Neural progenitor cell (in vitro differentiated cells): Measurements from ENCODE around the gene VPS41. TPM values are rescaled to one million over a fixed set of nuclear protein-coding genes. Genes with fewer than 3 reads are reported as not detected.
A peak's percentile ranks its signal among the peaks of the same experiment; 100 is the strongest.

Experiments used
- DNase-seq: peaks from one replicate; pipeline ENCODE4 v3.0.0-alpha.2; 2016; ENCODE audit warnings: low spot score
- H2AFZ ChIP-seq: fragments of 200-600 bp; sonication (generic); replicated peaks from 2 replicates; pipeline ENCODE4 v1.6.1; 2016; ENCODE audit warnings: antibody characterized with exemption
- H3F3A ChIP-seq: fragments of 200-600 bp; sonication (generic); 2 replicates; pipeline ENCODE4 v1.6.1; 2016; ENCODE audit warnings: antibody characterized with exemption, low read depth
- H3K27ac ChIP-seq: fragments of 200-600 bp; sonication (generic); 2 replicates; pipeline ENCODE4 v1.5.1; 2016; ENCODE audit warnings: mild to moderate bottlenecking
- H3K27me3 ChIP-seq: fragments of 200-600 bp; sonication (generic); 2 replicates; pipeline ENCODE4 v1.6.1; 2016; ENCODE audit warnings: mild to moderate bottlenecking, moderate library complexity
- H3K36me3 ChIP-seq: fragments of 200-600 bp; sonication (generic); 2 replicates; pipeline ENCODE4 v1.5.1; 2016
- H3K4me1 ChIP-seq: fragments of 200-600 bp; sonication (generic); 2 replicates; pipeline ENCODE4 v1.6.1; 2016; ENCODE audit warnings: mixed run types
- H3K4me2 ChIP-seq: fragments of 200-600 bp; sonication (generic); 2 replicates; pipeline ENCODE4 v1.6.1; 2016
- H3K4me3 ChIP-seq: fragments of 200-600 bp; sonication (generic); 2 replicates; pipeline ENCODE4 v1.5.1; 2016
- H3K79me2 ChIP-seq: fragments of 200-600 bp; sonication (generic); 2 replicates; pipeline ENCODE4 v1.6.1; 2016; ENCODE audit warnings: low read depth
- H3K9ac ChIP-seq: fragments of 200-600 bp; sonication (generic); 2 replicates; pipeline ENCODE4 v1.6.1; 2016
- H3K9me3 ChIP-seq: fragments of 200-600 bp; sonication (generic); 2 replicates; pipeline ENCODE4 v1.5.1; 2016; ENCODE audit warnings: low read depth
- H4K20me1 ChIP-seq: fragments of 200-600 bp; sonication (generic); 2 replicates; pipeline ENCODE4 v1.6.1; 2016; ENCODE audit warnings: low read depth
- H3K27ac Mint-ChIP-seq: 3 replicates; pipeline ENCODE4 v1.8.0; 2021; ENCODE audit warnings: mixed read lengths
- H3K27me3 Mint-ChIP-seq: 2 replicates; pipeline ENCODE4 v1.8.0; 2022; ENCODE audit warnings: low read depth, mild to moderate bottlenecking, inconsistent platforms, moderate library complexity, mixed read lengths; ENCODE audit not compliant: insufficient read depth
- H3K36me3 Mint-ChIP-seq: 3 replicates; pipeline ENCODE4 v1.8.0; 2021; ENCODE audit warnings: mixed read lengths
- H3K4me1 Mint-ChIP-seq: 3 replicates; pipeline ENCODE4 v1.8.0; 2021; ENCODE audit warnings: mixed read lengths
- H3K4me3 Mint-ChIP-seq: 3 replicates; pipeline ENCODE4 v1.8.0; 2021; ENCODE audit warnings: mild to moderate bottlenecking, moderate library complexity, mixed read lengths
- H3K9me3 Mint-ChIP-seq: 3 replicates; pipeline ENCODE4 v1.8.0; 2020; ENCODE audit warnings: mixed read lengths
- CTCF ChIP-seq: fragments of 200-600 bp; sonication (generic); IDR thresholded peaks from 2 replicates; pipeline ENCODE4 v1.5.1; 2017; ENCODE audit warnings: antibody characterized with exemption, mild to moderate bottlenecking
- EZH2 ChIP-seq: fragments of 200-600 bp; sonication (generic); IDR thresholded peaks from 2 replicates; pipeline ENCODE4 v1.6.1; 2017; ENCODE audit warnings: antibody characterized with exemption, mild to moderate bottlenecking, moderate library complexity
- EZH2phosphoT487 ChIP-seq: fragments of 200-600 bp; sonication (generic); IDR thresholded peaks from 2 replicates; pipeline ENCODE4 v1.6.1; 2017; ENCODE audit warnings: antibody characterized with exemption
- total RNA-seq: library from RNA; depleted of rRNA; stranded (reverse); fragments of >200 nt; gene quantifications from 2 replicates; pipeline ENCODE4 v1.2.3, GENCODE V29; 2015; ENCODE audit warnings: low replicate concordance

The VPS41 gene
- total RNA-seq, 1 donor from 2014 or later, result 92.3 TPM

GRCh38 chr7:38801786-38802185 lies 107.2 kb downstream of the VPS41 start:
- peaks cover 7% of the 10 kb centered on the region for H3K4me1 ChIP-seq
- TF ChIP-seq EZH2 (no peak), CTCF (no peak), EZH2phosphoT487 (no peak)
- Mint-ChIP-seq H3K27me3 (no peaks in the 10 kb centered on the region), H3K36me3 (peaks cover 3% of the 10 kb centered on the region), H3K4me3 (no peak overlapping the region), H3K27ac (no peak overlapping the region), H3K9me3 (no peaks in the 10 kb centered on the region), H3K4me1 (no peaks in the 10 kb centered on the region)
- no peaks in the 10 kb centered on the region for H3K27me3 ChIP-seq
- H2AFZ ChIP-seq, result no peak overlapping the region
- H4K20me1 ChIP-seq, result no peaks in the 10 kb centered on the region
- H3K4me3 ChIP-seq, result no peak overlapping the region
- H3K4me2 ChIP-seq, result no peak overlapping the region
- H3K9ac ChIP-seq, result no peak overlapping the region
- no peaks in the 10 kb centered on the region for H3K36me3 ChIP-seq
- no peaks in the 10 kb centered on the region for H3F3A ChIP-seq
- DNase-seq, result no peak
- no peaks in the 10 kb centered on the region for H3K9me3 ChIP-seq
- no peak overlapping the region for H3K27ac ChIP-seq
- H3K79me2 ChIP-seq, result no peaks in the 10 kb centered on the region

- no peak overlapping the region for H3K4me3 ChIP-seq
- H3K4me2 ChIP-seq, result no peak overlapping the region
- no peaks in the 10 kb centered on the region for H4K20me1 ChIP-seq
- H3K79me2 ChIP-seq, result no peaks in the 10 kb centered on the region
- H3K9ac ChIP-seq, result no peak overlapping the region
- TF ChIP-seq EZH2phosphoT487, result no peak
- no peak for TF ChIP-seq CTCF
- no peak for TF ChIP-seq EZH2
- Mint-ChIP-seq H3K9me3 (no peaks in the 10 kb centered on the region), H3K4me3 (no peak overlapping the region), H3K36me3 (peaks cover 1% of the 10 kb centered on the region), H3K4me1 (no peaks in the 10 kb centered on the region), H3K27ac (no peak overlapping the region), H3K27me3 (no peaks in the 10 kb centered on the region)
- no peaks in the 10 kb centered on the region for H3K27me3 ChIP-seq
- DNase-seq, result peak; percentile 47
- H3K36me3 ChIP-seq, result no peaks in the 10 kb centered on the region
- no peak overlapping the region for H3K27ac ChIP-seq
- no peak overlapping the region for H2AFZ ChIP-seq
- H3K4me1 ChIP-seq, result peaks cover 7% of the 10 kb centered on the region
- no peaks in the 10 kb centered on the region for H3F3A ChIP-seq
- no peaks in the 10 kb centered on the region for H3K9me3 ChIP-seq
These were observed 110.3 kb downstream of the VPS41 start for GRCh38 chr7:38798552-38799267.

- Histone ChIP-seq H2AFZ (no peak overlapping the region), H3K4me2 (no peak overlapping the region), H3K9ac (no peak overlapping the region), H3F3A (no peaks in the 10 kb centered on the region), H3K9me3 (no peaks in the 10 kb centered on the region), H3K79me2 (no peaks in the 10 kb centered on the region), H3K27me3 (no peaks in the 10 kb centered on the region), H3K4me1 (peaks cover 7% of the 10 kb centered on the region), H4K20me1 (no peaks in the 10 kb centered on the region), H3K36me3 (no peaks in the 10 kb centered on the region), H3K27ac (no peak overlapping the region), H3K4me3 (no peak overlapping the region)
- H3K27ac Mint-ChIP-seq, result peak overlapping the region; percentile 27
- no peaks in the 10 kb centered on the region for H3K9me3 Mint-ChIP-seq
- H3K4me1 Mint-ChIP-seq, result no peaks in the 10 kb centered on the region
- TF ChIP-seq EZH2, result no peak
- TF ChIP-seq CTCF, result peak; percentile 90
- TF ChIP-seq EZH2phosphoT487, result no peak
- H3K4me3 Mint-ChIP-seq, result no peak overlapping the region
- H3K27me3 Mint-ChIP-seq, result no peaks in the 10 kb centered on the region
- peaks cover 1% of the 10 kb centered on the region for H3K36me3 Mint-ChIP-seq
- DNase-seq, result peak; percentile 62
These were observed 112.1 kb downstream of the VPS41 start for GRCh38 chr7:38796626-38797501.
